Neural cell (in vitro differentiated cells): ENCODE data around the gene PFKFB3.
"Not testable (repeated sequence)": the region's sequence is repeated elsewhere in the genome, so short reads cannot be mapped to it uniquely, and the experiment has no call there.

Experiments
- EP300 ChIP-seq: fragments of 450-650 bp; conservative IDR thresholded peaks from 2 replicates; pipeline ENCODE4 v1.6.1; 2014; ENCODE audit warnings: antibody characterized with exemption, mild to moderate bottlenecking, moderate library complexity; ENCODE audit not compliant: poor library complexity, severe bottlenecking
- EZH2 ChIP-seq: fragments of 200-600, 300-800 bp; shearing (Covaris generic), sonication (generic); IDR thresholded peaks from 2 replicates; pipeline ENCODE4 v1.6.1; 2014; ENCODE audit warnings: antibody characterized with exemption, low read length, borderline replicate concordance, mild to moderate bottlenecking; ENCODE audit not compliant: insufficient read depth, poor library complexity, severe bottlenecking
- MXI1 ChIP-seq: fragments of 450-650 bp; conservative IDR thresholded peaks from 2 replicates; pipeline ENCODE4 v1.6.1; 2014; ENCODE audit warnings: antibody characterized with exemption, mild to moderate bottlenecking; ENCODE audit not compliant: poor library complexity, severe bottlenecking
- RAD21 ChIP-seq: fragments of 450-650 bp; conservative IDR thresholded peaks from 2 replicates; pipeline ENCODE4 v1.6.1; 2014; ENCODE audit warnings: antibody characterized with exemption, mild to moderate bottlenecking, moderate library complexity
- TAF1 ChIP-seq: IDR thresholded peaks from 2 replicates; pipeline ENCODE4 v1.6.1; 2012; ENCODE audit warnings: low read depth
- TF ChIP-seq, protein P1 (sequence below): fragments of 450-650 bp; IDR thresholded peaks from 2 replicates; pipeline ENCODE4 v1.5.1; 2014; ENCODE audit warnings: antibody characterized with exemption, mild to moderate bottlenecking, moderate library complexity; ENCODE audit not compliant: poor library complexity, severe bottlenecking
- TF ChIP-seq, protein P2 (sequence below): IDR thresholded peaks from 2 replicates; pipeline ENCODE4 v1.6.1; 2012; ENCODE audit warnings: borderline replicate concordance

DNA sequence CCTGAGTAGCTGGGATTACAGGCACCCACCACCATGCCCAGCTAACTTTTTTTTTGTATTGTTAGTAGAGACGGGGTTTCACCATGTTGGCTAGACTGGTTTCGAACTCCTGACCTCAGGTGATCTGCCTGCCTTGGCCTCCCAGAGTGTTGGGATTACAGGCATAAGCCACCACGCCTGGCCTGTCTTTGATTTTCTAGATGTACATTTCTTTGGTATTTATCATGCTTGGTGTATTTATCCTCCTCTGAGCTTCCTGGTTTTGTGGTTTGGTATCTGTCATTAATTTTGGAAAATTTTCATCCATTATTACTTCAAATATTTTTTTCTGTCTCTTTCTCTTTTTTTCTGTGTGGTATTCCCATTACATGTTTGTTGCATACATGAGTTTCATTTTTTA is 87.9 kb downstream of the PFKFB3 start:
- not testable (repeated sequence) for TF ChIP-seq MXI1, EP300, EZH2, TAF1, RAD21
- TF ChIP-seq, protein P1, sequence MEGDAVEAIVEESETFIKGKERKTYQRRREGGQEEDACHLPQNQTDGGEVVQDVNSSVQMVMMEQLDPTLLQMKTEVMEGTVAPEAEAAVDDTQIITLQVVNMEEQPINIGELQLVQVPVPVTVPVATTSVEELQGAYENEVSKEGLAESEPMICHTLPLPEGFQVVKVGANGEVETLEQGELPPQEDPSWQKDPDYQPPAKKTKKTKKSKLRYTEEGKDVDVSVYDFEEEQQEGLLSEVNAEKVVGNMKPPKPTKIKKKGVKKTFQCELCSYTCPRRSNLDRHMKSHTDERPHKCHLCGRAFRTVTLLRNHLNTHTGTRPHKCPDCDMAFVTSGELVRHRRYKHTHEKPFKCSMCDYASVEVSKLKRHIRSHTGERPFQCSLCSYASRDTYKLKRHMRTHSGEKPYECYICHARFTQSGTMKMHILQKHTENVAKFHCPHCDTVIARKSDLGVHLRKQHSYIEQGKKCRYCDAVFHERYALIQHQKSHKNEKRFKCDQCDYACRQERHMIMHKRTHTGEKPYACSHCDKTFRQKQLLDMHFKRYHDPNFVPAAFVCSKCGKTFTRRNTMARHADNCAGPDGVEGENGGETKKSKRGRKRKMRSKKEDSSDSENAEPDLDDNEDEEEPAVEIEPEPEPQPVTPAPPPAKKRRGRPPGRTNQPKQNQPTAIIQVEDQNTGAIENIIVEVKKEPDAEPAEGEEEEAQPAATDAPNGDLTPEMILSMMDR: not testable (repeated sequence)
- TF ChIP-seq, protein P2, sequence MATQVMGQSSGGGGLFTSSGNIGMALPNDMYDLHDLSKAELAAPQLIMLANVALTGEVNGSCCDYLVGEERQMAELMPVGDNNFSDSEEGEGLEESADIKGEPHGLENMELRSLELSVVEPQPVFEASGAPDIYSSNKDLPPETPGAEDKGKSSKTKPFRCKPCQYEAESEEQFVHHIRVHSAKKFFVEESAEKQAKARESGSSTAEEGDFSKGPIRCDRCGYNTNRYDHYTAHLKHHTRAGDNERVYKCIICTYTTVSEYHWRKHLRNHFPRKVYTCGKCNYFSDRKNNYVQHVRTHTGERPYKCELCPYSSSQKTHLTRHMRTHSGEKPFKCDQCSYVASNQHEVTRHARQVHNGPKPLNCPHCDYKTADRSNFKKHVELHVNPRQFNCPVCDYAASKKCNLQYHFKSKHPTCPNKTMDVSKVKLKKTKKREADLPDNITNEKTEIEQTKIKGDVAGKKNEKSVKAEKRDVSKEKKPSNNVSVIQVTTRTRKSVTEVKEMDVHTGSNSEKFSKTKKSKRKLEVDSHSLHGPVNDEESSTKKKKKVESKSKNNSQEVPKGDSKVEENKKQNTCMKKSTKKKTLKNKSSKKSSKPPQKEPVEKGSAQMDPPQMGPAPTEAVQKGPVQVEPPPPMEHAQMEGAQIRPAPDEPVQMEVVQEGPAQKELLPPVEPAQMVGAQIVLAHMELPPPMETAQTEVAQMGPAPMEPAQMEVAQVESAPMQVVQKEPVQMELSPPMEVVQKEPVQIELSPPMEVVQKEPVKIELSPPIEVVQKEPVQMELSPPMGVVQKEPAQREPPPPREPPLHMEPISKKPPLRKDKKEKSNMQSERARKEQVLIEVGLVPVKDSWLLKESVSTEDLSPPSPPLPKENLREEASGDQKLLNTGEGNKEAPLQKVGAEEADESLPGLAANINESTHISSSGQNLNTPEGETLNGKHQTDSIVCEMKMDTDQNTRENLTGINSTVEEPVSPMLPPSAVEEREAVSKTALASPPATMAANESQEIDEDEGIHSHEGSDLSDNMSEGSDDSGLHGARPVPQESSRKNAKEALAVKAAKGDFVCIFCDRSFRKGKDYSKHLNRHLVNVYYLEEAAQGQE: not testable (repeated sequence)
